HG02884 (cell line): ENCODE data around the gene KSR2.
"Not testable (repeated sequence)": the region's sequence is repeated elsewhere in the genome, so short reads cannot be mapped to it uniquely, and the experiment has no call there.

Experiments used
- ATAC-seq: cut with Tn5 transposase; IDR thresholded peaks from one replicate; pipeline ENCODE4 v1.9.1; 2021; ENCODE audit warnings: mild to moderate bottlenecking, moderate library complexity; ENCODE audit not compliant: unreplicated experiment

Gene KSR2

DNA sequence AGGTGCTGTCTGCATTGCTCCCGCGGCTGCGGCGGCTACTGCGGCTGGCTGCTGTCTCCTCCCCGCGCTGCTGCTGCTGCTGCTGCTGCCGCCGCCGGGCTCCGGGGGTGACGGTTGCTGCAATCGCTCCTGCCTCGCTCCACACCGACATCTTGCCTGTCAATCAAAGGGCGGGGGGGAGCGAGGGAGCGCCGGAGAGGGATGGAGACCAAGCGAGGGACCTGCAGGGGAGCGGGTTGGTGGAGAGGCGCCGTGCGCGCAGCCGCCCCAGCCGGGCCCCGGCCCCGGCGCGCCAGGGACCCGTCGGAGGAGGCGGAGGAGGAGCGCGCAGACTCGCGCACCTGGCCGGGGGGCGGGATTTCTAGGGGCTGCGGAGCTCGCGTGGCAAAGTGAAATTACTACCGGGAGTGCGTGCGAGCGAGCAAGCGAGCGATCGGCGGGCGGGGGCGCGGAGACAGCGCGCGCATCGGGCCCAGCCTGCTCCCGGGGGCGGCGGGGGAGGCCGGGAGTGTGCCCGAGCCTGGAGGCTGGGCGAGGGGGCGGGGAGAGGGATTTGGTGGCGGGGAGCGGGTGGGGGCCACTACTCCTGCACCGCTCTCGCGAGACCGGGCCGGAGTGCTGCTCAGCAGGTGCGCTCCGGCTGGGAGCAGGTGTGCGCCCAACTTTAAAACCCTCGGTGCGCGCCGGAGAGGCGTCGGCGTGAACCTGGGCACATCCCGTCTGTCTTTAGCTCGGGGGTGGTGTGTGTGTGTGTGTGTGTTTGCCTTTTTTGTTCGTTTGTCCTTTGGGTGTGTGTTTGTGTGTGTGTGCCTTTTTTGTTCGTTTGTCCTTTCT, at the start of gene KSR2:
KSR2 (minus strand) TSS at position 165 of the 834 bp plus-strand sequence. CDS start 735 bp downstream, outside the sequence.
- ATAC-seq = peak; percentile 66

DNA sequence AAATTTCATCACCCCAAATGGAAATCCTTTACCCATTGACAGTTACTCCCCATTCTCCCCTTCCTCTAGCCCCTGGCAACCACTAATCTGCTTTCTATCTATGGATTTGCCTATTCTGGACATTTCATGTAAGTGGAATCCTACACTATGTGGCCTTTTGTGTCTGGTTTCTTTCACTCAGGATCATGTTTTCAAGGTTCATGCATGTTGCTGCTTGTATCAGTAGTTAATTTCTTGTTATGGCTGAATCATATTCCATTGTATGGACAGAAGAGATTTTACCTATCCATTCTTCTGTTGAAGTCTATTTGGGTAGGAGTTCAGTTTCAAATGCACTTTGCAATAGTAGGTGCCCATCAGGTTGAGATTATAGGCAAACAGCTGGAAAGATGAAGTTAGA, 49.1 kb upstream of the KSR2 start:
- no peak for ATAC-seq

DNA sequence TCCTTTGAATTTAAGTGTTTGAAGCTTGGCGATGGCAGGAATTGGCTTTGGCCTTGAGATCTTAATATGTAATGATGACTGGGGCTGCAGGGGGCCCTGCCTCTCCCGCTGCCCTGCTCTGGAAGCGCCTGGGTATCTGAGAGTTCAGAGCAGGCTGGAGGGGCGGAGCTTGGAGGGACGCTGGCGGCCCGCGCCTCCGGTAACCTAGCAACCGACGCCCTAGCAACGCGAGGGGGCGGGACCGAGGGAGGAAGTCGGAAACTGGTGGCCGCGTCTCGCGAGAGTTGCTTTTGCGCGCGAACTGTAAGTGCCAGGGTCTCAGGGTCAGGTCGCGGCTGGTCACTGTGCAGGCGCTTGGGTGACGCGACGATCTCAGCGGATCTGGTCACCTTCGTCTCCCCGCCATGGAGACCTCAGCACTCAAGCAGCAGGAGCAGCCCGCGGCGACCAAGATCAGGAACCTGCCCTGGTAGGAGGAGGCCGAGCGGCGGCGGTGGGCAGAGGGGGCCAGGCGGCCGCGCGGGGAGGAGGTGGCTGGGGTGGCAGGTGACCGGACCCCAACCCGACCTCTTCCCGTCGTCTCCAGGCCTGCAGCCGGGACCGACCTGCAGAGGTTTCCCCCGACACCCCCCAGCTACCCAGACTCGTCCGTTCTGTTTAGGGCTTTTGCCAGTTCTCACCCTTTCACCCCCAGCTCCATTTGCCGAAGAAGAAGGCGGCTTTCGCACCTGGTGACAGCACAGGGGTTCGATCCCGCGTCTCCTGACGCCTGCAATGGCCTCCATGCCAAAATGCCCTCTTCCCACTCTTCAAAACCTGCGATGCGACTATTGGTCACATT, 47.9 kb upstream of the KSR2 start, which contains the start of gene RFC5:
RFC5 (plus strand) TSS at position 280 of the 841 bp plus-strand sequence; CDS start at position 405, 125 bp downstream.
- peak; percentile 97 for ATAC-seq

DNA sequence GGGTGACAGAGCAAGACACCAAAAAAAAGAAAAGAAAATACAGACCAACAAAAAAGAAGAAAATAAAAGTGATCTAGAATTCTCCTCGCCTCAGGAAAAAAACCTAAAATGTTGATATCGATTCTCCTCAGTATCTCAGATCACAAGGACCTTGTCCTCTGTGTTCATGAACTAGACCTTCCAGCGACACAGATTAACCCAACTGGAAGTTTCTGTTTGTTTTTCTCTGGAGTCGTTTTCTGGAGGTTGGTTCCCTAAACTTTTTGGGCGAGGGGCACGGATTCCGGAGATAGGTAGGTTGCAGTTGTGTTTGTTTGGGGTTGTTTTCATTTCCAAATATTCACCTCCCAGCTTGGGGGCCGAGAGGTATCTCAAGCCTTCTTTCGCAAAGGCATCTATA, 47.2 kb upstream of the KSR2 start:
- ATAC-seq = no peak

DNA sequence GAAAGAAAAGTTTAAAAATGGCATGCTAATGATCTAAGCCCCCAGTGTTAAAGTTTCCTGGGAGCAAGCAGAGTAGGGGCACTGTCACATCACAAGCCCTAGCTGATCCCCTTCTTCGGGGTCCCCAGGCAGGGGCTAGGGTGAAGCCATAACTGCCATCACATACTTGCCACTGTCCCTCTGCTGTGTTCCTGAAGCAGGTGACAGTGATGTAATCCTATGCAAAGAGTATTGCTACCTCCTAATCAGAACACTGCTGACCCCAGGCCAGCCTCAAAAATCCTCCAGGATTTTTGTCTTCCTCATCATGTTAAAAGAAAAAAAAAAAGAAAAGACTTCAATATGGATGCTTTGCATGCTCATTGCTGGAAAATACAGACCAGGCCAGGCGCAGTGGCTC, 46.5 kb upstream of the KSR2 start:
- ATAC-seq = no peak

DNA sequence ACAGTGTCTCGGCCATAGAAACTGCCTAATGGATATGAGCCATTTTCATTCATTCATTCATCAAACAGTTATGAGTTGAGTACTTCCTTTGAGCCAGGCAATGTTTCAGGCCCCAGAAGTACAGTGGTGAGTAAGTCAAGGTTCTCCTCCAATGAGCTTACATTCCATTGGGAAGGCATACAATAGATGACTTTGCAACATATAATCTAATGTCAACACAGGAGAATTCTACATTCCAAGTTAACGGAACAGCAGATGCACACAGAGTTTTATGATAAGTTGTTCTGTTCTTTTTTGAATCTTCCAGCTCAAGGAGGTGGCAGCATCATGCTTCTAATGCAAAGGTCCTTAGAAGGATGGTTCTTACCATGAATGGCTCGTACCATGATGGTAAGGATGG, 44.5 kb upstream of the KSR2 start:
- ATAC-seq = no peak

DNA sequence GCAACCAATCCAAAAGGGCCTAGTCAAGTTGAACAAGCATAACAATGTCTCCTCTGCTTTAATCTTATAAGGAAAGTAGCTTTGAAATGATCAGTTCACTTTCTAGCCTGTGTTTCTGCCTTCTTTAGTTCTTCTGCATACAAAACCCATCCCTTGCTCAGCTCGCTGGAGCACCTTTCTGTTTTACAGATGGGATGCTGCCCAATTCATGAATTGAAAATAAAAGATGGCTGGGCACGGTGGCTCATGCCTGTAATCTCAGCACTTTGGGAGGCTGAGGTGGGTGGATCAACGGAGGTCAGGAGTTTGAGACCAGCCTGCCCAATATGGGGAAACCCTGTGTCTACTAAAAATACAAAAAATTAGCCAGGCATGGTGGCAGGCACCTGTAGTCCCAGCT, 43.2 kb upstream of the KSR2 start:
- no peak for ATAC-seq

DNA sequence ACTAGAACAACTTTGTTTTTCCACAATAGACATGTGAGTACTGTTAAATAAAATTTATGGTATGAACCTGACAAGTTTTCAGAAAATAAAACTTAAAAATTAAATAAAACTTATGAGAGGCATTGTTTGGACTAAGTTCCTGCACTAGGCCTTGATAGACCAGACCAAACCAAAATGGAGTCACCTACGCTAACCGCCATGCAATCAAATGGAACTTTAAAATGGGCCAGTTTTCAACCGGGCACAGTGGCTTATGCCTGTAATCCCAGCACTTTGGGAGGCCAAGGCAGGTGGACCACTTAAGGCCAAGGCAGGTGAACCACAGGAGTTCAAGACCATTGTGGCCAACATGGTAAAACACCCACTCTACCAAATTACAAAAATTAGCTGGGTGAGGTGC, 42.6 kb upstream of the KSR2 start:
- ATAC-seq = no peak

DNA sequence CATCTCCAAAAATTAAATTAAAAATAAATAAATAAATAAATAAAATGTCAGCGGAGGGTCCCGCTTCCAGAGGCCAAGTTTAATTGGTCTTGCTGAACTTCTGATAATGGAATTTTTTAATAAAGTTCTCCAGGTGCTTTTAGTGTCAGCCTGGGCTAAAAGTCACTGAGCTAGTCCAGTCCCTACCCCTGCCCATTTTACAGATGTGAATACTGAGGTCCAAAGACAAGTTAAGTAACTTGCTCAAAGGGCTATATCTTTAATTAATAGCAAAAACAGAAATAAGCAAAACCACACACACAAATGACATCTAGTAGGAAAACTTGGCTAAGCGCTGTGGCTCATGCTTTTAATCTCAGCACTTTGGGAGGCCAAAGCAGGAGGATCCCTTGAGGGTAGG, 42.1 kb upstream of the KSR2 start:
- no peak for ATAC-seq

DNA sequence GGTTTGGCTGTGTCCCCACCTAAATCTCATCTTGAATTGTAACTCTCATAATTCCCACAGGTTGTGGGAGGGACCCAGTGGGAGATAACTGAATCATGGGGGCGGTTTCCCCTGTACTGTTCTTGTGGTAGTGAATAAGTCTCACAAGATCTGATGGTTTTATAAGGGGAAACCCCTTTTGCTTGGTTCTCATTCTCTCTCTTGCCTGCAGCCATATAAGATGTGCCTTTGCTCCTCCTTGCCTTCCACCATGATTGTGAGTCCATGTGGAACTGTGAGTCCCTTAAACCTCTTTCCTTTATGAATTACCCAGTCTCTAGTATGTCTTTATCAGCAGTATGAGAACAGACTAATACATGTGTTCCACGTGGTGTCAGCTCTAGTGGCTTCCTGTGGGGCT, 31.0 kb upstream of the KSR2 start:
- ATAC-seq = not testable (repeated sequence)

DNA sequence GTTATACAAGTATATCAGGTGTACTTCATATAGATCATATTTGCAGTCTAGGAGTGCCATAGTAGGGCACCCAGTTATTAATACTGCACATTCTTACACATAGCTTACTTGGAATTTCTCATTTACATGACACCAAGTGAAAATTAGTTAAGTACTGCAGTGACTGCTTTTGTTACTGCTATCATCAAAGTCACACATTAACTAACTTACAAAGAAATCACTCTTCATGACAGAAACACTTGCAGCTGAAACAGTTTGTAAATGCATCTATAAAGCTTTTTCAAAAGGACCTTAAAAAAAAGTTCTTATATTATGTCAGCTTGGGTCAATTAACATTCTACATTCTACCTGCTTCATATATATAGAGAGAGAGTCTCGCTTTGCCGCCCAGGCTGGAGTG, 29.9 kb upstream of the KSR2 start:
- ATAC-seq = no peak

DNA sequence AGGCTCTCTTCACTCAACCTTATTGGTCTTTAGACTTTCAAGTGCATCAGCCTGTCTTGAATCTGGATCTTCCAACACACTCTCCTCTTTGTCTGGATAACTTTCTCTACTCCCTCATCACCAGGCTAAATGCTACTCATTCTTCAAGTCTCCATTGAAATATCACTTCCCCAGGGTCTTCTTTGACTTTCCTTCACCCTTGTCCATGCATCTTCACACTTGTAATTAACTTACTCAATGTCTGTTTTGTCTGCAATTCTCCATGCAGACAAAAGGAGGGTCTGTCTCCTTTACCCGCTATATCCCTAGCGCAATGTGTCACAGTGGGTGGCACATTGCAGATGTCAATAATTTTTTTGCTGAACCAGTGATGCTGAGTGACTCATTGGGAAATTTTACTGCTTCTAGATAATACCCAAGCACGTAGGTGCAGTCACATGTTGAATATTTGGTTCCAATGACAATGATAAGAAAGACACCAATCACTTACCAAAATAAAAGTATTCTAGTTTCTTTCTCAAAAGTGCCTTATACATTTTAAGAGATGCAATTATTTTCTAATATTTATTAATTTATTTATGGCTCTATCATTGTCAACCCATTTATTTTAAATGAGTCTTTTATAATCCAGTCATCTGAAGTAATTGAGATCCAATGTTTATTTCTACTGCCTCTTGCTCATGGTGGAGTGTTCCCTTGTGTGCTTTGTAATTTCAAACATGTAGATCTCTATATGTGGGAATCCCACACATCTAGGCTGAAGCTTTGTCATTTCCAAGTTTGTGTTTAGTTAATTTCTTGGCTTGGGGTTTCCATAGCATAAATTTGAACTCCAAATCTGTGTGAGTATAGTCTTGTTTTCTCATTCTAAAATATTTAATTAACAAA, 26.0 kb upstream of the KSR2 start:
- ATAC-seq = no peak

DNA sequence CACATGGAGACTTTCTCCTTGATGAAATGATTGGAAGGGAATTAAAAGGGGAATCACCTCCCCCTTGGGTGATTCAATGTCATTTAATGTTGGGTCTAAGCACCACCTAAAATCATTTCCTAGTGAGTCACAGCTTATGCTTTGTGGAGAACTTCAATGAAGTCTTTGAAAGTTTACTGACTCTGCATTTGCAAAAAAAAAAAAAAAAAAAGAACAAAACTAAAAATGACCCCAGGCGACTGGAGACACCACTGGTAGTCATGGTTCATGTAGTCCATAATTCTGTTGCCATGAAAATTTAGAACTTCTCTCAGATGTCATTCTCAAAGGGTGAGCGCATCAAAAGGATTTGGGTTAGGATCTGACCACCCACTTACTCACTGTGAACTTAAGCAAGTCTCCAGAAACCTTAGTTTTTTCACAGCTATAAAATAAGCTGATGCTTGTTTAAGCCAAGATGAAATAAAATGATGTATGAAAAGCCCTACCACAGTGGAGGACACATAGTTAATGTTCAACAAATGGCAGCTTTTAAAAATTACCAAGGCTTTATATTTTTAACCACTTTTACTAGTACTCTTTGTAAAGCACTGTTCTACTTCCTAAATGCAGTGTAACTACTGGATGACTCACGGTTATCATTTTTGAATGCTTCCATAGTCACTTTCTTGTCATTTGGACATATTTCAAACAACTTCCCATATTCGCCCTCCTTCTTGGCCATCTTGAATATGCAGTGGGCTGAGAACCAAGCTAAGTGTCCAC, 18.1 kb upstream of the KSR2 start:
- no peak for ATAC-seq

DNA sequence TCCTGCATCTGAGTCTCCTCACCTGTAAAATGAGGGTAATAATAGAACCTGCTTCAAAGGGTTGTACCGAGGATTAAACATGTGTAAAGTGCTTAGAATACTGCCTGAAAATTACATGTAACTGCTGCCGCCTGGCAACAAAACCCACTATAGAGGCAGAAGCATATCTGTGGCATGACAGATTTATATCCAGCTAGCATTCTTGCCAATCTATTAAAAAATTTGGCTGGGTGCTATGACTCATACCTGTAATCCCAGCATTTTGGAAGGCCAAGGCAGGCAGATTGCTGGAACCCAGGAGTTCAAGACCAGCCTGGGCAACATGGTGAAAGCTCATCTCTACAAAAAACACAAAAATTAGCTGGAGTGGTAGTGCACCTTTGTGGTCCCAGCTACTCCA, 16.4 kb upstream of the KSR2 start:
- ATAC-seq = no peak

DNA sequence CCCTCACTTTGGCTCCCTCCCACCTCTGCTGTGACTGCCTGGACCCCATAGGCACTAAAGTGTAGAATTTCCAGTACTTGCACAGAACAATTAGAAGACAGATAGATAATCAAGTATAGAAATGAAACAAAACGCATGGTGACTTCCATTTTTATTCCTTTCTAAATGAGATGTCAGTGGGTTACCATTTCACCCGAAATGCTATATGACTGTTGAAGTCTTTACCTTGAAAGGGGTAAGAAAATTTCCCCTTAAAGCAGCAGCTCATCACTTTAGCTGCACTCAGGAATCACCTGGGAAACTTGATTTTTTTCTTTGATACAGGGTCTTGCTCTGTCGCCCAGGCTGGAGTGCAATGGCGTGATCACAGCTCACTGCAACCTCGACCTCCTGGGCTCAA, 12.5 kb upstream of the KSR2 start:
- ATAC-seq = no peak

DNA sequence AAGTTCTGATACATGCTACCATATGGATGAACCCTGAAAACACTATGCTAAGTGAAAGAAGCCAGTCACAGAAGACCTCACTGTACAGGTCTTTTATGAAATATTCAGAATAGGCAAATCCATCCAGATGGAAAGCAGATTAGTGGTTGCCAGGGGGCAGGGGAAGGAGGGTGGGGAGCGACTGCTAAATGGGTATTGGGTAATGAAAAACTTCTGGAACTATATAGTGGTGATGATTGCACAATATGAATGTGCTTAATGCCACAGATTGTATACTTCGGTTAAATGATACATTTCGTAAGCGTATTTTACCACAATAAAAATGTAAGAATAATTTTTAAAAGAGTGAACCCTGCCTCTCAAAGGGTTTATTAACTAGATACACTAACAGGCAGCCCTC, 11.8 kb upstream of the KSR2 start:
- no peak for ATAC-seq

DNA sequence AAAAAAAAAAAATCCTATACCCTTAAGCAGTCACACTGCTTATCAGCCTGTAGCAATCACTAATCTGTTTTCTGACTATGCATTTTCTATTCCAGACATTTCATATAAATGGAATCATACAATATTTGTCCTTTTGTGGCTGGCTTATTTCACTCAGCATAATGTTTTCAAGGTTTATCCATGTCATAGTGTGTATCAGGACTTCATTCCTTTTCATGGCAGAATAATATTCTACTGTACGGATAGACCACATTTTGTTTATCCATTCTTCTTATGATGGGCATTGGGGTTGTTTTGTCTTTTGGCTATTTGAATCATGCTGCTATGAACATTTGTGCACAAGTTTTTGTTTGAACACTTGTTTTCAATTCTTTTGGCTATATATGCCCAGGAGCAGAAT, 8.6 kb upstream of the KSR2 start:
- no peak for ATAC-seq

DNA sequence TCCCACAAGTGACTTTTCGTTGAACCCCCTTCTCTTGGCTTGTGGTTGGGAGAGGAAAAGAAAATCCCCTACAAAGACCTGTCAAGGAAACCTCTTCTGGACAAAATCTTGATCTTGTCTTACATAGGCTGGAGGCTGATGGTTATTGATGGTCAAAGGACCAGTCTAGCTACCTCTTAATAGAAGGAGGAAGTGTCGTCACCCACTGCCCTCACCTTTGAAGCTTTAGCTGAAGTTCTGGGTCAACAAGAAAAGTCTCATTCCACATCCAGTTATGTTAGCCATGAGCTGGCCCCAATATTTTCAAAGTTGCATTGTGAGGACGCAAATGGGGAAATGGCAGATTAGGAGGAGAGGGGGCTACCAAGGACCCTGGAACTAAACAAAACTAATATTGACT, 6.2 kb upstream of the KSR2 start:
- no peak for ATAC-seq

DNA sequence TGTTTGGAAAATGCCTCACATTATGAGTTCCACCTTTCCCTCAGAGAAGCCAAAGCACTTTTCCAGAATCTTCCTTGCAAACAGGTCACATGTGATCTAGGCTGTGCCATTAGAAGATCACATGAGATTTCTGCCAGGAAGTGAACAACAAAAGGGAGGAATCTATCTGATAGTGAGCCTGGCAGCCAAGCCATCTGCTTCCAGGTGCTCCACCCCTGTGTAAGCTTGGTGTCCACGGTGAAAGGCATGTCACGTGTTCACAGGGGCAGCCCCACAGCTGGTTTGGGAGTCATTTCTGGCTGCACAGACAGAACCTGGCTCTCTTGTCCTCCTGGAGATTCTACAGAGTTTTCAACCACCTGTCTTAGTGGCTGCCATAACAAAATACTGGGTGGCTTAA, 3.5 kb upstream of the KSR2 start:
- ATAC-seq = no peak

DNA sequence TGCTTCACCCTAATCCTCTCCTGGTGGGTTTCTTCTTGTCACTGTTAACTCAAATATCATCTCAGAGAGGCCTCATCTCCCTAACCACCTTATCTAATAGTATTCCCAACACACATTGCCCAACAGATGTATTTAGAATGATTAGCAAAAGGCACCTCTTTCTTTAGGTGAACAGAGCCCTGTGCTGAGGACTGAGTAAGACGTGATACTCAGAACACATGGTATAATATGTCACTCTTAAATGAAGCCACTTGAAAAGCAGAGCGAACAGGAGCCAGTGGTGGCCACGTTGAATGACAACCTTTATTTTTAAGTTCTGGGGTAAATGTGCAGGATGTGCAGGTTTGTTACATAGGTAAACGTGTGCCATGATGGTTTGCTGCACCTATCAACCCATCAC, 1.5 kb upstream of the KSR2 start:
- ATAC-seq = no peak
